RWPE2 (cell line): ENCODE results near the gene CDS1.

Source experiments
- ATAC-seq: fragments of 200-7000 bp; cut with Tn5 transposase; 3 replicates; pipeline ENCODE4 v1.9.1; 2021; ENCODE audit warnings: low read depth
- DNase-seq: peaks from one replicate; pipeline ENCODE4 v3.0.0-alpha.2; 2020; ENCODE audit warnings: low spot score
- H3K27ac ChIP-seq: fragments of 450-650 bp; 2 replicates; pipeline ENCODE4 v1.5.1; 2017; ENCODE audit warnings: mild to moderate bottlenecking; ENCODE audit not compliant: poor library complexity, severe bottlenecking
- H3K27me3 ChIP-seq: fragments of 250-450 bp; sonication (Bioruptor Pico); 2 replicates; pipeline ENCODE4 v1.5.1; 2021; ENCODE audit warnings: mild to moderate bottlenecking, moderate library complexity; ENCODE audit not compliant: insufficient read depth, poor library complexity, severe bottlenecking
- H3K36me3 ChIP-seq: fragments of 250-450 bp; sonication (Bioruptor Pico); 2 replicates; pipeline ENCODE4 v1.5.1; 2020; ENCODE audit warnings: low read depth, mild to moderate bottlenecking, moderate library complexity
- H3K4me1 ChIP-seq: fragments of 250-450 bp; sonication (Bioruptor Pico); 2 replicates; pipeline ENCODE4 v1.5.1; 2021; ENCODE audit warnings: mild to moderate bottlenecking, moderate library complexity; ENCODE audit not compliant: insufficient read depth, poor library complexity, severe bottlenecking
- H3K4me3 ChIP-seq: fragments of 250-450 bp; sonication (Bioruptor Pico); 2 replicates; pipeline ENCODE4 v1.5.1; 2021; ENCODE audit warnings: mild to moderate bottlenecking, moderate library complexity; ENCODE audit not compliant: severe bottlenecking
- H3K9me3 ChIP-seq: fragments of 250-450 bp; sonication (Bioruptor Pico); 2 replicates; pipeline ENCODE4 v1.5.1; 2021; ENCODE audit warnings: mild to moderate bottlenecking, moderate library complexity; ENCODE audit not compliant: severe bottlenecking
- TF ChIP-seq, protein P1 (sequence below): fragments of 450-650 bp; IDR thresholded peaks from one replicate; pipeline ENCODE4 v1.5.1; 2017; ENCODE audit warnings: mild to moderate bottlenecking, moderate library complexity; ENCODE audit not compliant: poor library complexity, severe bottlenecking

CDS1 gene

DNA sequence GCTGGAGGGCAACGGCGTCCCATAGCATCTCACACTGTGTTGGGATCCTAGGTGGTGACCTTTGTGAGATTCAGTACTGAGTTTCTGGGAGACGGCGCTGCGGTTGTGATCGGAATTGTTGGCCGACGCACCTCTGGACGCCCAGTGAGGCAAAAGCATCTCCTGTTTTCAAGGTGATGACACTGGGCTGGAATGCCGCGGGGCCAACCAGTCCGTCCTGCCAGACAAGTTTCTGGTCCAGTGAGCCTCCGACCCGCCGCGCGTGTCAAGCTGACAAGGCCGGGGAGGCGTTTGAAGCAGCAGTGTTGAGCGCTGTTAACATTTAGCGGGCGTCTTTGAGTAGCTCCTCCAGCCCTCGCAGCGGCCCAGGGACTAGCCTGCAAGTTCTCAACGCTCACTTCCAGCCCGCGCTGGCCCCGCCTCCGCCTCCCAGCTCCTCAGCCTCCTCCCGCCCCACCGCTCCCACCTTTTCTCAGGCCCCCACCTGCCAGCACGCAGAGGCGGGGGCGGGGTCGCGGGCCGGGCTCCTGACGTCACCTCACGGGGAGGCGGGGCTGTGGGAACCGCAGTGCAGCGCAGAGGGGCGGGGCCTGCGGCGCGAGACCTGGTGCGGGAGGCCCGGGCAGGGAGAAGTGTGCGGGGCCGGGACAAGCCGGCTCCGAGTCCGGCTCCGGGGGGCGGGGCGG, 482 bp upstream of the CDS1 start:
- Histone ChIP-seq H3K36me3 (no peaks in the 10 kb centered on the region), H3K27me3 (no peaks in the 10 kb centered on the region), H3K4me1 (peaks cover 19% of the 10 kb centered on the region), H3K27ac (peak overlapping the region; percentile 77), H3K4me3 (peak overlapping the region; percentile 64), H3K9me3 (no peaks in the 10 kb centered on the region)
- ATAC-seq: peak; percentile 73
- peak; percentile 94 for DNase-seq
- TF ChIP-seq, protein P1, sequence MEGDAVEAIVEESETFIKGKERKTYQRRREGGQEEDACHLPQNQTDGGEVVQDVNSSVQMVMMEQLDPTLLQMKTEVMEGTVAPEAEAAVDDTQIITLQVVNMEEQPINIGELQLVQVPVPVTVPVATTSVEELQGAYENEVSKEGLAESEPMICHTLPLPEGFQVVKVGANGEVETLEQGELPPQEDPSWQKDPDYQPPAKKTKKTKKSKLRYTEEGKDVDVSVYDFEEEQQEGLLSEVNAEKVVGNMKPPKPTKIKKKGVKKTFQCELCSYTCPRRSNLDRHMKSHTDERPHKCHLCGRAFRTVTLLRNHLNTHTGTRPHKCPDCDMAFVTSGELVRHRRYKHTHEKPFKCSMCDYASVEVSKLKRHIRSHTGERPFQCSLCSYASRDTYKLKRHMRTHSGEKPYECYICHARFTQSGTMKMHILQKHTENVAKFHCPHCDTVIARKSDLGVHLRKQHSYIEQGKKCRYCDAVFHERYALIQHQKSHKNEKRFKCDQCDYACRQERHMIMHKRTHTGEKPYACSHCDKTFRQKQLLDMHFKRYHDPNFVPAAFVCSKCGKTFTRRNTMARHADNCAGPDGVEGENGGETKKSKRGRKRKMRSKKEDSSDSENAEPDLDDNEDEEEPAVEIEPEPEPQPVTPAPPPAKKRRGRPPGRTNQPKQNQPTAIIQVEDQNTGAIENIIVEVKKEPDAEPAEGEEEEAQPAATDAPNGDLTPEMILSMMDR: no peak

DNA sequence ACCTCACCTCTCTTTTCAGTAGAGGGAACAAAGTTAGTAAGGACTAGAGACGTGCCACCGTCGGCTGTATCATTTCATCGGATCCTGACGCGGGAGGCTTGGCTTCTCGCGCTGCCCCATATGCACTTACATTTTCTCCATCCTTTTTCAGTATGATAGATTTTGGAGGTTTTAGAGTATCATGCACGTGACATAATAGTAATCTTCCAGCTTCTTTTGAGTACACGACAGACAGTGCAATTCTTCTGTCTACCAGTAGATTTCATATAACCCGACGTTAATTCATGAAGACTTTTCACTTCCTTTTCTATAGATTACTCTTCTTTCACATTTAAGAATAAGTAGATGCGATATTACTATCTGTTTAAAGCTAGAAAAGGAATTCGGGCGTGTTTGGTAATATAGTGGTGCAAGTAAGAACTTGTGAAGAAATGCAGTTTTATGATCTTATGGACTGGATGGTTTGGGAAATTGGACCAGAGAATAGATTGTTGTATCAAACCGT, 1.0 kb downstream of the CDS1 start:
- Histone ChIP-seq H3K27ac (peak overlapping the region; percentile 77), H3K9me3 (no peaks in the 10 kb centered on the region), H3K4me3 (peak overlapping the region; percentile 64), H3K36me3 (no peaks in the 10 kb centered on the region; the same call in 1 of the 2 replicates), H3K4me1 (peaks cover 19% of the 10 kb centered on the region), H3K27me3 (no peaks in the 10 kb centered on the region)
- ATAC-seq (peak; percentile 1), DNase-seq (no peak)
- TF ChIP-seq, protein P1: no peak

GRCh38 chr4:84585251-84585650, 2.3 kb downstream of the CDS1 start:
- no peaks in the 10 kb centered on the region for H3K27me3 ChIP-seq
- TF ChIP-seq, protein P1: no peak
- peaks cover 19% of the 10 kb centered on the region for H3K4me1 ChIP-seq
- DNase-seq (no peak), ATAC-seq (no peak)
- no peak overlapping the region for H3K4me3 ChIP-seq
- H3K27ac ChIP-seq: no peak overlapping the region
- H3K9me3 ChIP-seq: no peaks in the 10 kb centered on the region
- H3K36me3 ChIP-seq: no peaks in the 10 kb centered on the region; the same call in 1 of the 2 replicates

- no peak for ATAC-seq
- no peak for DNase-seq
- peaks cover 36% of the 10 kb centered on the region for H3K4me1 ChIP-seq
- no peak overlapping the region for H3K27ac ChIP-seq
- no peaks in the 10 kb centered on the region for H3K27me3 ChIP-seq
- no peaks in the 10 kb centered on the region for H3K36me3 ChIP-seq
- no peaks in the 10 kb centered on the region for H3K9me3 ChIP-seq
- no peak overlapping the region for H3K4me3 ChIP-seq
- TF ChIP-seq, protein P1: no peak
Observed at GRCh38 chr4:84594724-84595123, 11.8 kb downstream of the CDS1 start.

- DNase-seq (no peak), ATAC-seq (peak; percentile 82)
- H3K27ac ChIP-seq: peak overlapping the region; percentile 64
- H3K36me3 ChIP-seq: peaks cover 3% of the 10 kb centered on the region; the same call in 1 of the 2 replicates
- H3K9me3 ChIP-seq: no peaks in the 10 kb centered on the region
- TF ChIP-seq, protein P1: no peak
- peaks cover 39% of the 10 kb centered on the region for H3K4me1 ChIP-seq
- H3K27me3 ChIP-seq: no peaks in the 10 kb centered on the region
- H3K4me3 ChIP-seq: no peak overlapping the region
Observed at GRCh38 chr4:84596826-84597225, 13.9 kb downstream of the CDS1 start.
